GM12891 (cell line): Measurements from ENCODE around the gene NEURL2.

Experiments
- PAX5 ChIP-seq: IDR thresholded peaks from 2 replicates; pipeline ENCODE4 v1.6.1; 2011; ENCODE audit warnings: low read length, moderate library complexity, mild to moderate bottlenecking; ENCODE audit not compliant: insufficient read depth, severe bottlenecking
- POLR2A ChIP-seq: IDR thresholded peaks from 2 replicates; pipeline ENCODE4 v1.6.1; 2011; ENCODE audit warnings: low read depth, low read length, control low read depth
- POLR2AphosphoS5 ChIP-seq: IDR thresholded peaks from 2 replicates; pipeline ENCODE4 v1.6.1; 2011; ENCODE audit warnings: low read depth, low read length, control low read depth
- SPI1 ChIP-seq: IDR thresholded peaks from 2 replicates; pipeline ENCODE4 v1.6.1; 2011; ENCODE audit warnings: low read depth, low read length, control low read depth
- TAF1 ChIP-seq: IDR thresholded peaks from 2 replicates; pipeline ENCODE4 v1.6.1; 2011; ENCODE audit warnings: low read depth, low read length, control low read depth

- TF ChIP-seq POLR2AphosphoS5 = no peak
- TF ChIP-seq TAF1 = no peak
- no peak for TF ChIP-seq POLR2A
- no peak for TF ChIP-seq PAX5
- no peak for TF ChIP-seq SPI1
Measured at GRCh38 chr20:45866454-45866853, 24.6 kb downstream of the NEURL2 start.
